ENCODE data around the gene SPATA21.

Gene SPATA21

DNA sequence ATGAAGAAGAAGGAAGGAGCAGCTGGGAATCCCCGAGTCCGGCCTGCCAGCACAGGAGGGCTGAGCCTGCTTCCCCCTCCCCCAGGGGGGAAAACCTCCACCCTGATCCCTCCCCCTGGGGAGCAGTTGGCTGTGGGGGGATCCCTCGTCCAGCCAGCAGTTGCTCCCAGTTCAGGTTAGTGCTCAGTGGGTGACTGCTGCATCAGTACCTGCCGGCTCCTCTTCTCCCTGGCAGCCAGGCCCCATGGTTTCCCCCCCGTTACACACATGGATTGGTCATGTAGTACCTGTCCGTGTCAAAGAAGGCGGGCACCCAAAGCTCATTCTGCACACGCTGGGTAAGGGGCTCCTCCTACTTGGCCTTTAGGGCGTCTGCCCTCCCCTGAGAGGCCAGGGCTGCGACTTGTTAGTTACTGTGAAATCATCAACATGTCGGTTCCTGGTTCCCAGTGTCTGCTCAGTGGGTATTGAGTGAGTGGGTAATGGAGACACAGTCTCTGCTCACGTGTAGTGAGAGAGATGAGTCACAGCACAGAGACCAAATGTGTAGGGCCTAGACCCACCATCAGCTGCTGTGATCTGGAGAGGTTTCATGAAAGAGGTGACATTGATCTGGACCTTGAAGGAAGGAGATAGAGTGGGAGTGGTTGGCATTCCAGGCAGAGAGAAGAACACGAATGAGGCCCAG is 14.8 kb upstream of the SPATA21 start:
- DNase-seq (ENCODE audit: low read depth in 1 of 2, low spot score in 1 of 2) = no peak

GRCh38 chr1:16450863-16451481 is 13.7 kb upstream of the SPATA21 start:
- no peak for DNase-seq (ENCODE audit: low read depth in 1 of 2, low spot score in 1 of 2)

DNA sequence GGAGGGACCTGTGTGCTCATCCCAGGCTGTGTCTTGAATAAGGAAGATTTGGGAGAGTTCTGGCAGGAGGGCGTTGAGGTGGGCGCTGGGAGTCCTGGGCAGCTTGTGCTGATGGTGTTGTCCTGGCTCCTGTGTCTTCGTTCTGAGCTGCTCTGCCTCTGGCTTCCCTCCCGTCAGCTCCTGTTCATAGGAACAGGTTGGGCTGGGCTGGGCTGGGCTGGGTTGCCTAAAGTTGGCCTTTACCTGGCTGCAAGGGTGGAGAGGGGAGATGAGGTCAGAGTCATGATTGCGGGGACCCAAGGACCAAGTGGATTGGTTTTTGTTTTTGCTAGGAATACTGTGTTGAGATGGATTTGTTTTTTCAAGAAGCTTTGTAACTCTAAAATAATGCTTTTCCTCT is 12.4 kb upstream of the SPATA21 start:
- no peak for DNase-seq (ENCODE audit: low read depth in 1 of 2, low spot score in 1 of 2)

DNA sequence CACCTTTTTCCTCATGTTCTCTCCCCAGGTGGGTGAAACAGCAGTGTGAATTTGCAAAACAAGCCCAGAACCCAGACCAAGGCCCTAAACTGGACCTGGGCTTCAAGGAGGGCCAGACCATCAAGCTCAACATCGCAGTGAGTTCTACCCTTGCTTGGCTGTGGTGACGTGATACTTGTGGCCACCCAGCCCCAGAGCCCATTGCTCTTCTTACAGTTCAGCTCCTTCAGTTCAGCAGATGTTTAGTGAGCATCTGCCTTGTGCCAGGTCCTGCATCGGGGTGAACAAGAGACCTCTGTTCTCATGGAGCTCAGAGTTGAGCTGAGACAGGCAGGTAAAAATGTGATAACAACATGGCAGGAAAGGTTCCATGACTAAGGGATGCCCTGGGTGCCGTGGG is 11.8 kb upstream of the SPATA21 start:
- DNase-seq (ENCODE audit: low read depth in 1 of 2, low spot score in 1 of 2) = no peak

- no peak for DNase-seq (ENCODE audit: low read depth in 1 of 2, low spot score in 1 of 2)
Measured at GRCh38 chr1:16447641-16448040, 10.4 kb upstream of the SPATA21 start.

DNA sequence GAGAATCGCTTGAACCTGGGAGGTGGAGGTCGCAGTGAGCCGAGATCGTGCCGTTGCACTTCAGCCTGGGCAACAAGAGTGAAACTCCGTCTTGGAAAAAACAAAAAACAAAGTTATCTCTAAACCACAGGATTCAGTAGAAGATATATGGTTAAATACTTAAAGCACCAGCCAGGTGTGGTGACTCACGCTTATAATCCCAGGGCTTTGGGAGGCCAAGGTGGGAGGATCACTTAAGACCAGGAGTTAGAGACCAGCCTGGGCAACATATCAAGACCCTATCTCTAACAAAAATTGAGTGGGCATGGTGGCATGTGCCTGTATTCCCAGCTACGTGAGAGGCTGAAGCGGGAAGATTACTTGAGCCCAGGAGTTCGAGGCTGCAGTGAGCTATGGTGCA is 8.9 kb upstream of the SPATA21 start:
- DNase-seq (ENCODE audit: low read depth in 1 of 2, low spot score in 1 of 2) = no peak

DNA sequence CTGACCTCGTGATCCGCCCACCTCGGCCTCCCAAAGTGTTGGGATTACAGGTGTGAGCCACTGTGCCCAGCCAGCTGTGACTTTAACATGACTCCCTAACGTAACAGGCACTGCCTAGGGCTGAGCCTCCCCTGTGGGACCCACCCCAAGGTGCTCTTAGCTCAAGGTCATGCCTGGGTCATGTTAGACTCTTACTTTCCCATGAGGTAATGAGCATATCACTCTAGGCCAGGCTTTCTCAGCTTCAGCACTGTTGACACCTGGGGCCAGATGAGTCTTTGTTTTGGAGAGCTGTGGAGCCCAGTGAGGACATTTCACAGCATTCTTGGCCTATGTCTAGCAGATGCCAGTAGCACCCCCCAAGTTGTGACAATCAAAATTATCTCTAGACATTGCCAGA is 7.8 kb upstream of the SPATA21 start:
- DNase-seq (ENCODE audit: low read depth in 1 of 2, low spot score in 1 of 2) = no peak

DNA sequence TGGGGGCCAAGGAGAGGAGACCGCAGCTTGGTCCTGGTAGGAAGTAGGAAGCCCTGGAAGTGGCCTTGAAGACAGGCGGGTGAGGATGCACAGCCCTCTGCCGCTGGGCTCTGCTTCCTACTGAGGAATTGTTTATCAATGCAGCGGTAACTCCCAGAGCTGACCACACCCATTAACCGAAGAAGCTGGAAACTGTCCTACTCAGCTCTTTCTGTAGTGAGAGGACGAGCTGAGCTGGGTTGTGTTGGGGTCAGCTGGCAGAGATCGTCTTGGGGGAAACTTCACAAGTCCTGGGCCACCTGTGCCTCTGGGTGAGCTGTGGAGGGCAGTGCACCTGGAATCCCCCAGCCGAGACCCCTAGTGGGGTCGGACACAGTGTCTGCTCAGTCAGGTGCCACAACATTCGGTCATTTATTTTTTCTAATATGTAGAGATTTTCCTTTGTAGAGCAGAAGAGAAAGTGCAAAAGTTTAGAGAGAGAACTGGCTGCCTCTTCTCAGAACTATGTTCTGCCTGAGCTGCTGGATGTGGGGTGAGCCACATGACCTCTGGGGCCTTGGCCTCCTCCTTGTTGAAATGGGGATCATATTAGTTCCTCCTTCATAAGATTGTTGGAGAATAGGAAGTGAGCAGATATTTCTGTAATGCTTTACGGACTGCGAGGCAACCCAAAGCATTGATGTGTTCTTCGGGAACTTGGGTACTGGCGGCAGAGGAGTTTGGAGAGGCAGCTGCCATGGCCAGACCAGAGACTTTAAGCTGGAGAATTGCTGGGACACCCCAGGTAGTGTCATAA is 6.9 kb upstream of the SPATA21 start:
- DNase-seq (ENCODE audit: low read depth in 1 of 2, low spot score in 1 of 2) = no peak

DNA sequence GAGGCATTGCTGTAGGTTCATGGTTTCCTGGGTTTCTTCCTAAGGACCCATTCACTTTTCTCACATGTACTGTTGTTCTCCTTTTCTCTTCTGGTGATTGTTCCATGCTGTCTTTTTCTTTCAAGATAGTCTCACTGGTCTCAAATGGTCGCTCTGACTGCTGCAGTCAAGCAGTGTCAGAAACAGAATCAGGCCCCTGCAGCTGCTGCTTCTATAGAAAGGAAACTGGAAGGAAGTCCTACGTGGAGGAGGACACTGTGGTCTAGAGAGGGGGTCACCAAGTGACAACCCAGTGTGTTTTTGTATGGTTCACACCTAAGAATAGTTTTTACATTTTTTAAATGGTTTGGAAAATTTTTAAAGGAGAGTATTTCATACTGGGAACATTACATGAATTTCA is 5.7 kb upstream of the SPATA21 start:
- DNase-seq (ENCODE audit: low read depth in 1 of 2, low spot score in 1 of 2) = no peak

- DNase-seq (ENCODE audit: low read depth in 1 of 2, low spot score in 1 of 2) = no peak
Measured at GRCh38 chr1:16442265-16442664, 5.0 kb upstream of the SPATA21 start.

- DNase-seq (ENCODE audit: low read depth in 1 of 2, low spot score in 1 of 2) = peak in 1 of 2 donors; percentile 6
Measured at GRCh38 chr1:16441282-16441665, 4.0 kb upstream of the SPATA21 start.

DNA sequence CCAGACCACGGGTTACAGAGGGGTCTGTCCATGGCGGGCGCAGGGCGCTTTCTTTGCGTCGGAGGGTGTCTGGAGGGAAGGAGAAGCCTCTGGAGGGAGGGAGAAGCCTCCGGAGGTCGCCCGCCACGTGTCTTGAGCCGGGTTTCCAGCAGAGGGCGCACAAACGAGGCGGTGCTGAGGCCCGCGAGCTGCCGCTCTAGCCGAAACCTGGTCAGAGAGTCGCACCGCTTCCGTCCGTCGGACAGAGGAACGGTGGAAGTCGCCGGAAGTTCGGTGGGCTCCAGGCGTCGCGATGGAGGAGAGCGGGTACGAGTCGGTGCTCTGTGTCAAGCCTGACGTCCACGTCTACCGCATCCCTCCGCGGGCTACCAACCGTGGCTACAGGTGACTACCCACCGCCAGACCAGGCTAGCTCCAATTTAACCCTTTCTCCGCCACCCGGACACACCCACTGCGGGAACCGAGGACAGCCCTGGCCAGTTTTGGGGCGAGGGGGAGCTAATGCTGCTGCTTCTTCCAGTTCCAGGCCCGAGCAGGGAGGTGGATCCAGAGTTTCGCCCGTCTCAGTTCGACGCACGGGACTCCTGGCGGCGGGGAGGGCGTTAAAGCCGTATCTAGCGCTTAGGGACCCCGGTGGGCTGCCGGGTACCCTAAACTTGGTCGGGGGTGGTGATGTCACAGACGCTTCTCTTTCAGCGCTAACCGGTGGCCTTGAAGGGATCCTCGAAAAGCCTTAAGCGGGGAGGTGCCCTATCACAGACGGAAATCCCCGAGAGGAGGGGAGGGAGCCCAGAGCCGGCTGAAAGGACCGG is 3.5 kb upstream of the SPATA21 start, which contains the start of gene NECAP2:
NECAP2 (plus strand) TSS at position 255 of the 812 bp plus-strand sequence; CDS start at position 293, 38 bp downstream.
- peak; percentile 89 to 92 for DNase-seq (ENCODE audit: low read depth in 1 of 2, low spot score in 1 of 2)

- no peak for DNase-seq (ENCODE audit: low read depth in 1 of 2, low spot score in 1 of 2)
Measured at GRCh38 chr1:16440131-16440469, 2.9 kb upstream of the SPATA21 start.

GRCh38 chr1:16438924-16439323 is 1.7 kb upstream of the SPATA21 start:
- DNase-seq (ENCODE audit: low read depth in 1 of 2, low spot score in 1 of 2) = no peak

DNA sequence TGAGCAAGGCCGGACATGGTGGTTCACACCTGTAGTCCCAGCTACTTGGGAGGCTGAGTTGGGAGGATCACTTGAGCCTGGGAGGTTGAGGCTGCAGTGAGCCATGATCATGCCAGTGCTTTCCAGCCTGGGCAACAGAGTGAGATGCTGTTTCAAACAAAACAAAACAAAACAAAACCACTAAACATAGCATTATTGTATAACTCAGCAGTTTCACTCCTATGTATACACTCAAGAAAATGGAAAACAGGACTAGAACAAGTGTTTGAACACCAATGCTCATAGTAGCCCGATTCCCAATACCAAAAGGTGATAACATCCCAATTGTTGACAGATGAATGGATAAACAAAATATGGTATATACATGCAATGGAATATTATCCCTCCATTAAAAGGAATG is 1.3 kb upstream of the SPATA21 start:
- no peak for DNase-seq (ENCODE audit: low read depth in 1 of 2, low spot score in 1 of 2)

GRCh38 chr1:16434501-16434900 is 2.7 kb downstream of the SPATA21 start:
- no peak for DNase-seq (ENCODE audit: low read depth in 1 of 2, low spot score in 1 of 2)

GRCh38 chr1:16434007-16434406 is 3.2 kb downstream of the SPATA21 start:
- no peak for DNase-seq (ENCODE audit: low read depth in 1 of 2, low spot score in 1 of 2)

GRCh38 chr1:16433030-16433429 is 4.2 kb downstream of the SPATA21 start:
- no peak for DNase-seq (ENCODE audit: low read depth in 1 of 2, low spot score in 1 of 2)

DNA sequence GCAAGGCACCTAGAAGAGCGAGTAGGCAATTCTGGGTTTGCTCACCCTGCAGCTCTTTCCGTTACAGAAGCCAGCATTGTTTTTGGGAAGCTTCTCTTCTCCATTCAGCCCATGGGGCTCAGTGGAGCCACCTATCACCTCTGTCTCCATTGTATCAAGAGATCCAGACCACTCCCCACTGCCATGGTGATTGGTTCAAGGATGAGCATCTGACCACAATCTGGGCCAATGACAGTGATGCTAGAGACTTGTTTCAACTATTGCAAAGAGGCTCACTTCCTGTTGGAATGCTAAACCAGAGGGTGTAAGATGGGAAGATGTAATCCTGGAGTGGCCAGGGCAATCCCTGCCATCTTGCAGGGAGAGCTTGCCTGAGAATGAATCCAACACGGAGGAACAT is 6.6 kb downstream of the SPATA21 start:
- no peak for DNase-seq (ENCODE audit: low read depth in 1 of 2, low spot score in 1 of 2)

- DNase-seq (ENCODE audit: low read depth in 1 of 2, low spot score in 1 of 2) = no peak
Measured at GRCh38 chr1:16425125-16426025, 11.8 kb downstream of the SPATA21 start.
